Liver (tissue), 9 donors: ENCODE measurements around the gene FUT4. TPM values are rescaled to one million over a fixed set of nuclear protein-coding genes. Genes with fewer than 3 reads are reported as not detected.

Experiments used
- DNase-seq: peaks from one replicate; pipeline ENCODE4 v3.0.0-alpha.2; 2017; ENCODE audit warnings: low spot score
- H3K27ac ChIP-seq, 2 donors: one replicate each; pipeline ENCODE4 v1.7.0; 2013; ENCODE audit warnings: inconsistent platforms in 2 of 2, low read length in 2 of 2, control low read depth in 1 of 2, low read depth in 1 of 2, mild to moderate bottlenecking in 1 of 2
- H3K27me3 ChIP-seq, 4 donors: one replicate each; pipeline versions ENCODE4 v1.6.1 to v1.7.0; 2013; ENCODE audit warnings: low read length in 3 of 4, inconsistent platforms in 1 of 4, mild to moderate bottlenecking in 1 of 4, moderate library complexity in 1 of 4; ENCODE audit not compliant: control insufficient read depth in 4 of 4, insufficient read depth in 4 of 4
- H3K36me3 ChIP-seq, 4 donors: one replicate each; pipeline versions ENCODE4 v1.6.1 to v1.7.0; 2013; ENCODE audit warnings: low read length in 3 of 4, mild to moderate bottlenecking in 3 of 4, low read depth in 1 of 4, moderate library complexity in 1 of 4; ENCODE audit not compliant: control insufficient read depth in 4 of 4, insufficient read depth in 3 of 4
- H3K4me1 ChIP-seq, 4 donors: one replicate each; pipeline versions ENCODE4 v1.6.1 to v1.7.0; 2013; ENCODE audit warnings: low read length in 3 of 4, mild to moderate bottlenecking in 3 of 4, moderate library complexity in 1 of 4; ENCODE audit not compliant: control insufficient read depth in 4 of 4, insufficient read depth in 4 of 4
- H3K4me3 ChIP-seq, 3 donors: one replicate each; pipeline versions ENCODE4 v1.6.1 to v1.7.0; 2013; ENCODE audit warnings: low read length in 3 of 3, control low read depth in 1 of 3, low read depth in 1 of 3, mild to moderate bottlenecking in 1 of 3
- H3K9ac ChIP-seq, 2 donors: one replicate each; pipeline ENCODE4 v1.7.0; 2013; ENCODE audit warnings: low read length in 2 of 2, mild to moderate bottlenecking in 2 of 2, moderate library complexity in 2 of 2, control low read depth in 1 of 2, low read depth in 1 of 2
- H3K9me3 ChIP-seq, 4 donors: one replicate each; pipeline versions ENCODE4 v1.6.1 to v1.7.0; 2013; ENCODE audit warnings: low read length in 3 of 4; ENCODE audit not compliant: control insufficient read depth in 4 of 4
- ATF3 ChIP-seq: IDR thresholded peaks from 2 replicates; pipeline ENCODE4 v1.6.1; 2016; ENCODE audit warnings: antibody characterized with exemption
- CTCF ChIP-seq: fragments of 150-350 bp; IDR thresholded peaks from 2 replicates; pipeline ENCODE4 v1.5.1; 2017; ENCODE audit warnings: improper control_type of control experiment, low read depth, low read length; ENCODE audit not compliant: missing input control
- EGR1 ChIP-seq, 2 donors: IDR thresholded peaks; 2 replicates each; pipeline ENCODE4 v1.6.1; 2016 to 2018; ENCODE audit warnings: antibody characterized with exemption in 2 of 2, low read depth in 2 of 2
- FOXA1 ChIP-seq: IDR thresholded peaks from 2 replicates; pipeline ENCODE4 v1.6.1; 2016; ENCODE audit warnings: antibody characterized with exemption
- GABPA ChIP-seq, 2 donors: IDR thresholded peaks in 1 of 2; conservative IDR thresholded peaks in 1 of 2; 2 replicates each; pipeline ENCODE4 v1.6.1; 2016; ENCODE audit warnings: antibody characterized with exemption in 2 of 2, mild to moderate bottlenecking in 1 of 2, moderate library complexity in 1 of 2
- HNF4A ChIP-seq, 2 donors: conservative IDR thresholded peaks; 2 replicates each; pipeline ENCODE4 v1.6.1; 2016; ENCODE audit warnings: antibody characterized with exemption in 2 of 2, mild to moderate bottlenecking in 2 of 2
- HNF4G ChIP-seq: IDR thresholded peaks from 2 replicates; pipeline ENCODE4 v1.6.1; 2016; ENCODE audit warnings: antibody characterized with exemption
- JUND ChIP-seq, 2 donors: IDR thresholded peaks; 2 replicates each; pipeline ENCODE4 v1.6.1; 2016; ENCODE audit warnings: antibody characterized with exemption in 2 of 2
- NR2F2 ChIP-seq: IDR thresholded peaks from 2 replicates; pipeline ENCODE4 v1.6.1; 2016; ENCODE audit warnings: antibody characterized with exemption
- RXRA ChIP-seq, 2 donors: IDR thresholded peaks; 2 replicates each; pipeline ENCODE4 v1.6.1; 2017 to 2018; ENCODE audit warnings: antibody characterized with exemption in 2 of 2, mild to moderate bottlenecking in 1 of 2
- TAF1 ChIP-seq: conservative IDR thresholded peaks from 2 replicates; pipeline ENCODE4 v1.6.1; 2016; ENCODE audit warnings: antibody characterized with exemption, mild to moderate bottlenecking
- YY1 ChIP-seq: IDR thresholded peaks from 2 replicates; pipeline ENCODE4 v1.6.1; 2016; ENCODE audit warnings: antibody characterized with exemption, mild to moderate bottlenecking
- ZBTB33 ChIP-seq: IDR thresholded peaks from 2 replicates; pipeline ENCODE4 v1.6.1; 2016; ENCODE audit warnings: antibody characterized with exemption
- WGBS: extraction: QIAGEN DNeasy Blood & Tissue Kit; methylation state at CpG from one replicate; pipeline ENCODE4 v1.1.7; 2013; 5-methylcytosine and 5-hydroxymethylcytosine counted together
- polyA plus RNA-seq, 2 donors: library from polyadenylated mRNA; stranded (reverse) in 1 of 2; unstranded in 1 of 2; fragments of 200-250 nt in 1 of 2; fragments of >200 nt in 1 of 2; fragmentation: Nextera tagmentation in 1 of 2; extraction: Ambion mirVana in 1 of 2; gene quantifications; one replicate each; pipeline versions ENCODE4 v1.2.1 to v1.2.3, GENCODE V29; 2013 to 2015
- total RNA-seq, 2 donors: library from RNA; depleted of rRNA; stranded (reverse); fragments of >200 nt; gene quantifications; one replicate each; pipeline ENCODE4 v1.2.3, GENCODE V29; 2014
- TF ChIP-seq, protein P1 (sequence below): IDR thresholded peaks from 2 replicates; pipeline ENCODE4 v1.6.1; 2016; ENCODE audit warnings: antibody characterized with exemption, mild to moderate bottlenecking
- TF ChIP-seq, protein P2 (sequence below): IDR thresholded peaks from 2 replicates; pipeline ENCODE4 v1.6.1; 2016; ENCODE audit warnings: antibody characterized with exemption
- donor health status: healthy.
- donor health status: healthy.
- donor health status: healthy.
- donor health status: healthy.
- donor health status: healthy.

The FUT4 gene
- total and polyA plus RNA-seq, 4 donors: 0.47 to 4.3 (median 1.4) TPM

DNA sequence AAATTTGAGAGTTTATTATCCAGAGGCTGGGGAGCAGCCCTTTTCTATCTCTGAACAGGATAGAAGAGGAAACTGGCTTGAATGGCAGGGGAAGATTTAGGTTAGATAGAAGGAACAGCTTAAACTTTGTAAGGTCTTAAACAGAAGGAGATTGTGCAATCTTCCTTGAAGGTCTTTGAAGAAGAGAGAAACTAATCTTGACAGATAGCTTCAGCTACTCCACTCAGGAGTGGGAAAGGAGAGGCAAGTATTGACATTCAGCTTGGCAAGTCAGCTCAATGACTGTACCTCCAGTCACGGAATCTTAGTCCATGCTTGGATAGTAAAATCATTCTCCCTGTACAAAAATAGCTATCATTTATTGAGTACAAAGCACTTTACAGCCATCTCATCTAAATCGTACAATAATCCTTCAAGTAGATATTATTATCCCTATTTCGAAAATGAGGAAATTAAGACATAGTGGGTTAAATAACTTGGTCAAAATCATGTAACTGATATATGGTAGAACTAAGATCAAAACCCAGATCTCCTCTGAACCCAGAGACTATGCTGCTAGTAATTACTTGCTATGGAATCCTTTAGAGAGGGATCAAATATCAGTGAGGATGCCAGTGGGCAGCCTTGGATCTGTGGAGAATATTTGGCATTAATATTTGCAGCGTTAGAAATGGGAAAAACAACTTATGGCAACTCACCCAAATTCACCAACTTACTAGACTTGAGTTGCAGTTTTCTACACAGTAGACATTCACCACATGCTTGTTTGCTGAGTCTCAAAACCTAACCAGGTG, 16.9 kb upstream of the FUT4 start:
- no peaks in the 10 kb centered on the region for H3K36me3 ChIP-seq
- no peak for DNase-seq
- no peaks in the 10 kb centered on the region for H3K4me1 ChIP-seq
- no peaks in the 10 kb centered on the region for H3K9me3 ChIP-seq
- no peak overlapping the region for H3K9ac ChIP-seq
- no peak for TF ChIP-seq HNF4A (conservative IDR thresholded peaks at IDR 0.05)
- no peak for TF ChIP-seq RXRA (IDR thresholded peaks at IDR 0.05)
- TF ChIP-seq YY1: no peak
- TF ChIP-seq TAF1: no peak
- TF ChIP-seq CTCF: no peak
- TF ChIP-seq EGR1 (IDR thresholded peaks at IDR 0.05; ENCODE audit: low read depth in 2 of 2): no peak
- no peak for TF ChIP-seq ATF3
- no peak for TF ChIP-seq HNF4G
- TF ChIP-seq FOXA1: no peak
- TF ChIP-seq NR2F2: no peak
- 71% methylated on average over 4 of the region's 4 CpGs for WGBS
- no peak overlapping the region for H3K4me3 ChIP-seq
- H3K27ac ChIP-seq: no peak overlapping the region
- no peaks in the 10 kb centered on the region for H3K27me3 ChIP-seq

DNA sequence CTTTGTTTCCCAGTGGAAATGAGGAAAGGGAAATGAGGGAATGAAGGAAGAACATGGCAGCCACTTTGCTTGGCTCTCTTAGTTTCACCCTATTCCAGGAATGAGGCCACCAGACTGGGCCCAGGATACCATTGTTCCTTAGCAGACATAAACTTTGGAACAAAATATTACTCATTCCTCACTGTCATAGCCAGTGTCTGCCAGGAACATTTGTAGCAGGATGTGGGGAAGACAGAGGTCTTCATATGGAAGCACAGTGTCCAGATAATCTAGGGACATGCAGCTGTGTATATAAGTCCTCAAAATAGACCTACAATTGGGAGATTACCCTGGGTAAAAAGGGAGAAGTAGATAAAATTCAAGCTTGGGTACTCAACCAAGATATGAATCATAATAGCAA, 15.2 kb upstream of the FUT4 start:
- no peak overlapping the region for H3K27ac ChIP-seq
- H3K9me3 ChIP-seq: no peaks in the 10 kb centered on the region
- H3K9ac ChIP-seq: no peak overlapping the region
- no peak for TF ChIP-seq TAF1
- TF ChIP-seq GABPA (IDR thresholded peaks at IDR 0.05 in 1 of 2, conservative IDR thresholded peaks at IDR 0.05 in 1 of 2): no peak
- H3K4me1 ChIP-seq: no peaks in the 10 kb centered on the region
- no peak overlapping the region for H3K4me3 ChIP-seq
- no peak for DNase-seq
- no peaks in the 10 kb centered on the region for H3K27me3 ChIP-seq
- no peaks in the 10 kb centered on the region for H3K36me3 ChIP-seq

- H3K9ac ChIP-seq: no peak overlapping the region
- H3K4me3 ChIP-seq: no peak overlapping the region
- no peak for DNase-seq
- no peaks in the 10 kb centered on the region for H3K4me1 ChIP-seq
- no peaks in the 10 kb centered on the region for H3K36me3 ChIP-seq
- H3K9me3 ChIP-seq: no peaks in the 10 kb centered on the region
- TF ChIP-seq, protein P1, sequence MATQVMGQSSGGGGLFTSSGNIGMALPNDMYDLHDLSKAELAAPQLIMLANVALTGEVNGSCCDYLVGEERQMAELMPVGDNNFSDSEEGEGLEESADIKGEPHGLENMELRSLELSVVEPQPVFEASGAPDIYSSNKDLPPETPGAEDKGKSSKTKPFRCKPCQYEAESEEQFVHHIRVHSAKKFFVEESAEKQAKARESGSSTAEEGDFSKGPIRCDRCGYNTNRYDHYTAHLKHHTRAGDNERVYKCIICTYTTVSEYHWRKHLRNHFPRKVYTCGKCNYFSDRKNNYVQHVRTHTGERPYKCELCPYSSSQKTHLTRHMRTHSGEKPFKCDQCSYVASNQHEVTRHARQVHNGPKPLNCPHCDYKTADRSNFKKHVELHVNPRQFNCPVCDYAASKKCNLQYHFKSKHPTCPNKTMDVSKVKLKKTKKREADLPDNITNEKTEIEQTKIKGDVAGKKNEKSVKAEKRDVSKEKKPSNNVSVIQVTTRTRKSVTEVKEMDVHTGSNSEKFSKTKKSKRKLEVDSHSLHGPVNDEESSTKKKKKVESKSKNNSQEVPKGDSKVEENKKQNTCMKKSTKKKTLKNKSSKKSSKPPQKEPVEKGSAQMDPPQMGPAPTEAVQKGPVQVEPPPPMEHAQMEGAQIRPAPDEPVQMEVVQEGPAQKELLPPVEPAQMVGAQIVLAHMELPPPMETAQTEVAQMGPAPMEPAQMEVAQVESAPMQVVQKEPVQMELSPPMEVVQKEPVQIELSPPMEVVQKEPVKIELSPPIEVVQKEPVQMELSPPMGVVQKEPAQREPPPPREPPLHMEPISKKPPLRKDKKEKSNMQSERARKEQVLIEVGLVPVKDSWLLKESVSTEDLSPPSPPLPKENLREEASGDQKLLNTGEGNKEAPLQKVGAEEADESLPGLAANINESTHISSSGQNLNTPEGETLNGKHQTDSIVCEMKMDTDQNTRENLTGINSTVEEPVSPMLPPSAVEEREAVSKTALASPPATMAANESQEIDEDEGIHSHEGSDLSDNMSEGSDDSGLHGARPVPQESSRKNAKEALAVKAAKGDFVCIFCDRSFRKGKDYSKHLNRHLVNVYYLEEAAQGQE: no peak
- TF ChIP-seq YY1: no peak
- TF ChIP-seq, protein P2, sequence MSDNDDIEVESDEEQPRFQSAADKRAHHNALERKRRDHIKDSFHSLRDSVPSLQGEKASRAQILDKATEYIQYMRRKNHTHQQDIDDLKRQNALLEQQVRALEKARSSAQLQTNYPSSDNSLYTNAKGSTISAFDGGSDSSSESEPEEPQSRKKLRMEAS: no peak
- TF ChIP-seq GABPA (IDR thresholded peaks at IDR 0.05 in 1 of 2, conservative IDR thresholded peaks at IDR 0.05 in 1 of 2): no peak
- no peak for TF ChIP-seq ATF3
- TF ChIP-seq EGR1 (IDR thresholded peaks at IDR 0.05; ENCODE audit: low read depth in 2 of 2): no peak
- no peak for TF ChIP-seq RXRA (IDR thresholded peaks at IDR 0.05)
- no peak for TF ChIP-seq JUND (IDR thresholded peaks at IDR 0.05)
- no peak for TF ChIP-seq CTCF
- no peak for TF ChIP-seq ZBTB33
- no peak for TF ChIP-seq TAF1
- TF ChIP-seq FOXA1: no peak
- WGBS: 87% methylated on average over 3 of the region's 3 CpGs
- H3K27me3 ChIP-seq: no peaks in the 10 kb centered on the region
- H3K27ac ChIP-seq: no peak overlapping the region
These were observed 11.5 kb upstream of the FUT4 start for GRCh38 chr11:94532211-94532610.
